ENCODE data around the gene ACY1.
"Not testable (repeated sequence)": the region's sequence is repeated elsewhere in the genome, so short reads cannot be mapped to it uniquely, and the experiment has no call there.

Gene ACY1

GRCh38 chr3:52032702-52033408, 49.5 kb downstream of the ACY1 start:
- H3K79me2 ChIP-seq (ENCODE audit: low read length), result no peaks in the 10 kb centered on the region
- H2AFZ ChIP-seq (ENCODE audit: low read length), result no peak overlapping the region
- H3K4me2 ChIP-seq (ENCODE audit: low read depth, low read length), result no peak overlapping the region
- H3K27ac ChIP-seq (ENCODE audit: low read length), result no peak overlapping the region
- H3K4me1 ChIP-seq (ENCODE audit: low read length), result no peaks in the 10 kb centered on the region
- H3K9me3 ChIP-seq (replicated peaks; ENCODE audit: insufficient read depth, low read length), result no peaks in the 10 kb centered on the region
- no peak overlapping the region for H3K9ac ChIP-seq (ENCODE audit: low read length)
- H3F3A ChIP-seq (ENCODE audit: insufficient read depth, low read length), result no peaks in the 10 kb centered on the region
- no peaks in the 10 kb centered on the region for H3K36me3 ChIP-seq (replicated peaks; ENCODE audit: insufficient read depth, low read length)
- TF ChIP-seq EZH2phosphoT487 (IDR thresholded peaks at IDR 0.05; ENCODE audit: low read length) (no peak), CTCF (IDR thresholded peaks at IDR 0.05; ENCODE audit: low read length) (no peak), EZH2 (optimal IDR thresholded peaks at IDR 0.05; ENCODE audit: low read depth, low read length) (no peak)
- no peak overlapping the region for H3K4me3 ChIP-seq (ENCODE audit: low read length)
- DNase-seq, result no peak
- H3K9me2 ChIP-seq (replicated peaks; ENCODE audit: insufficient read depth, low read length), result no peaks in the 10 kb centered on the region
- H3K27me3 ChIP-seq (replicated peaks; ENCODE audit: insufficient read depth, low read length), result no peaks in the 10 kb centered on the region
- no peaks in the 10 kb centered on the region for H4K20me1 ChIP-seq (ENCODE audit: insufficient read depth, low read length)

GRCh38 chr3:52033748-52034147, 50.4 kb downstream of the ACY1 start:
- not testable (repeated sequence) for DNase-seq; H3K9me3 ChIP-seq (replicated peaks; ENCODE audit: insufficient read depth, low read length); H3K79me2 ChIP-seq (ENCODE audit: low read length); H3K9ac ChIP-seq (ENCODE audit: low read length); H3K36me3 ChIP-seq (replicated peaks; ENCODE audit: insufficient read depth, low read length); H3K9me2 ChIP-seq (replicated peaks; ENCODE audit: insufficient read depth, low read length); H3K4me2 ChIP-seq (ENCODE audit: low read depth, low read length); H3F3A ChIP-seq (ENCODE audit: insufficient read depth, low read length); H3K4me1 ChIP-seq (ENCODE audit: low read length); H3K27ac ChIP-seq (ENCODE audit: low read length); H3K4me3 ChIP-seq (ENCODE audit: low read length); H2AFZ ChIP-seq (ENCODE audit: low read length); H4K20me1 ChIP-seq (ENCODE audit: insufficient read depth, low read length); H3K27me3 ChIP-seq (replicated peaks; ENCODE audit: insufficient read depth, low read length)

GRCh38 chr3:52034212-52034611, 50.9 kb downstream of the ACY1 start:
- H3K27me3 ChIP-seq (replicated peaks; ENCODE audit: insufficient read depth, low read length), result no peaks in the 10 kb centered on the region
- no peaks in the 10 kb centered on the region for H3K4me1 ChIP-seq (ENCODE audit: low read length)
- no peak for DNase-seq
- no peak overlapping the region for H3K4me2 ChIP-seq (ENCODE audit: low read depth, low read length)
- H4K20me1 ChIP-seq (ENCODE audit: insufficient read depth, low read length), result no peaks in the 10 kb centered on the region
- H3K36me3 ChIP-seq (replicated peaks; ENCODE audit: insufficient read depth, low read length), result no peaks in the 10 kb centered on the region
- no peak overlapping the region for H3K27ac ChIP-seq (ENCODE audit: low read length)
- H3K4me3 ChIP-seq (ENCODE audit: low read length), result no peak overlapping the region
- TF ChIP-seq EZH2phosphoT487 (IDR thresholded peaks at IDR 0.05; ENCODE audit: low read length), result no peak
- TF ChIP-seq EZH2 (optimal IDR thresholded peaks at IDR 0.05; ENCODE audit: low read depth, low read length), result no peak
- TF ChIP-seq CTCF (IDR thresholded peaks at IDR 0.05; ENCODE audit: low read length), result no peak
- H3K9me3 ChIP-seq (replicated peaks; ENCODE audit: insufficient read depth, low read length), result no peaks in the 10 kb centered on the region
- no peaks in the 10 kb centered on the region for H3F3A ChIP-seq (ENCODE audit: insufficient read depth, low read length)
- no peak overlapping the region for H2AFZ ChIP-seq (ENCODE audit: low read length)
- no peaks in the 10 kb centered on the region for H3K9me2 ChIP-seq (replicated peaks; ENCODE audit: insufficient read depth, low read length)
- no peak overlapping the region for H3K9ac ChIP-seq (ENCODE audit: low read length)
- no peaks in the 10 kb centered on the region for H3K79me2 ChIP-seq (ENCODE audit: low read length)

- no peaks in the 10 kb centered on the region for H3K4me1 ChIP-seq (ENCODE audit: low read length)
- DNase-seq, result no peak
- no peaks in the 10 kb centered on the region for H3K27me3 ChIP-seq (replicated peaks; ENCODE audit: insufficient read depth, low read length)
- no peaks in the 10 kb centered on the region for H4K20me1 ChIP-seq (ENCODE audit: insufficient read depth, low read length)
- H3K9ac ChIP-seq (ENCODE audit: low read length), result no peak overlapping the region
- no peak overlapping the region for H3K4me2 ChIP-seq (ENCODE audit: low read depth, low read length)
- no peaks in the 10 kb centered on the region for H3F3A ChIP-seq (ENCODE audit: insufficient read depth, low read length)
- no peaks in the 10 kb centered on the region for H3K9me2 ChIP-seq (replicated peaks; ENCODE audit: insufficient read depth, low read length)
- H2AFZ ChIP-seq (ENCODE audit: low read length), result no peak overlapping the region
- no peak overlapping the region for H3K27ac ChIP-seq (ENCODE audit: low read length)
- H3K36me3 ChIP-seq (replicated peaks; ENCODE audit: insufficient read depth, low read length), result no peaks in the 10 kb centered on the region
- H3K4me3 ChIP-seq (ENCODE audit: low read length), result no peak overlapping the region
- TF ChIP-seq CTCF (IDR thresholded peaks at IDR 0.05; ENCODE audit: low read length), result no peak
- no peak for TF ChIP-seq EZH2 (optimal IDR thresholded peaks at IDR 0.05; ENCODE audit: low read depth, low read length)
- TF ChIP-seq EZH2phosphoT487 (IDR thresholded peaks at IDR 0.05; ENCODE audit: low read length), result no peak
- no peaks in the 10 kb centered on the region for H3K9me3 ChIP-seq (replicated peaks; ENCODE audit: insufficient read depth, low read length)
- no peaks in the 10 kb centered on the region for H3K79me2 ChIP-seq (ENCODE audit: low read length)
Observed at GRCh38 chr3:52034651-52035050, 51.3 kb downstream of the ACY1 start.

All from MM.1S (cell line).